Endothelial cell of umbilical vein (primary cell): Measurements from ENCODE around the gene FKBP14.

Experiments used
- GATA2 ChIP-seq: IDR thresholded peaks from 2 replicates; pipeline ENCODE4 v1.7.0; 2011; ENCODE audit warnings: low read depth, mild to moderate bottlenecking, moderate library complexity, mixed read lengths, low read length; ENCODE audit not compliant: insufficient read length, insufficient read depth
- POLR2A ChIP-seq: IDR thresholded peaks from 2 replicates; pipeline ENCODE4 v1.6.1; 2012; ENCODE audit warnings: low read depth, mild to moderate bottlenecking, control low read depth, low read length

DNA sequence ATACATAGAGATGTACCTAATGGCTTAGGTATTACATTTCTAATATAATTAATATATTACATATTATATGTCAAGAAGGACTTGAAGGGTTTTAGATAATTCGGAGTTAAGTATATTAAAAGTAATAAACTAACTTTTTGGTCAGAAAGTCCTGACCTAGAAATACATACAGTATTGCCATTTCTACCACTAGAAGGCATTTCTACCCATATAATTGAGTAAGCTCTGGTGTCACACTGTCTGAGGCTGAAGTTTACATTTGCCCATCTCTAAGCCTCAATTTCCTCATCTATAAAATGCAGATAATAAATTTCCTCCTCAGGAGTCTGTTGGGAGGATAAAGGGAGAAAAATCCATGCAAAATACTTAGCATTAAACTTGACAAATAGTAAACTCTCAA is 7.1 kb downstream of the FKBP14 start:
- TF ChIP-seq GATA2, result no peak
- no peak for TF ChIP-seq POLR2A
